Measurements from ENCODE around the gene ZNF484.
"Not testable (repeated sequence)": the region's sequence is repeated elsewhere in the genome, so short reads cannot be mapped to it uniquely, and the experiment has no call there.

The ZNF484 gene

DNA sequence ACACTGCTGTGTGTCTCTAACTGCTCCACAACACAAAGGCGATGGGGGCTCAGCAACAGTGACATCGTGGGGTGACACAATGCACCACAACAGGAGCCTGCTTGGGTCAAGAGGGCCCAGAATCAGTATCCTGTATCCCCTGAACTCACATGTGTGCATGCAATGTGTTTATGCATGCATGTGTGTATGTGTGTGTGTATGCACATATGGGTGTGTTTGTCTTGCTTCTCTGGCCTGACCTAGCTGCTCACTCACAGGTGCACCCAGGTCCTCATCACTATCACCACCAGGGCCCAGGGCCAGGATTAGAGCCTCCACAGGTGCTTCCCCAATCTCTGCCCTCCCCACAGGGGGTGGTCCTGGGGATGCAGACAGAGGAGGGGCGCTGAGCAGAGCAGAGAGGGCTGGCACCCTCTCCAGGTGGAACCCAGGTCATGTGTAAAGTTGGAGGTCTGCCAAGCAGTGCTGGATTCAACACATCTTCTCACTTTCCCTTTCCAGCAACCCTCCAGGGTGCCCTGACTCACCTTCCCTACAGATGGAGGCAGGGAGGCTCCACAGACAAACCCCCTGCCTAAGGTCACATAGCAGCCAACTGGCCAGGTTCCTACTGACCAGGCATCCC lies 18.1 kb upstream of the ZNF484 start:
- in situ Hi-C loops (cut with HindIII; ENCODE audit: low sequenced_read_pairs): no loop called here
- H3K4me3 ChIP-seq (ENCODE audit: low read depth, low read length): no peak overlapping the region
- TF ChIP-seq, protein P1, sequence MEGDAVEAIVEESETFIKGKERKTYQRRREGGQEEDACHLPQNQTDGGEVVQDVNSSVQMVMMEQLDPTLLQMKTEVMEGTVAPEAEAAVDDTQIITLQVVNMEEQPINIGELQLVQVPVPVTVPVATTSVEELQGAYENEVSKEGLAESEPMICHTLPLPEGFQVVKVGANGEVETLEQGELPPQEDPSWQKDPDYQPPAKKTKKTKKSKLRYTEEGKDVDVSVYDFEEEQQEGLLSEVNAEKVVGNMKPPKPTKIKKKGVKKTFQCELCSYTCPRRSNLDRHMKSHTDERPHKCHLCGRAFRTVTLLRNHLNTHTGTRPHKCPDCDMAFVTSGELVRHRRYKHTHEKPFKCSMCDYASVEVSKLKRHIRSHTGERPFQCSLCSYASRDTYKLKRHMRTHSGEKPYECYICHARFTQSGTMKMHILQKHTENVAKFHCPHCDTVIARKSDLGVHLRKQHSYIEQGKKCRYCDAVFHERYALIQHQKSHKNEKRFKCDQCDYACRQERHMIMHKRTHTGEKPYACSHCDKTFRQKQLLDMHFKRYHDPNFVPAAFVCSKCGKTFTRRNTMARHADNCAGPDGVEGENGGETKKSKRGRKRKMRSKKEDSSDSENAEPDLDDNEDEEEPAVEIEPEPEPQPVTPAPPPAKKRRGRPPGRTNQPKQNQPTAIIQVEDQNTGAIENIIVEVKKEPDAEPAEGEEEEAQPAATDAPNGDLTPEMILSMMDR (IDR thresholded peaks at IDR 0.05; ENCODE audit: low read depth, low read length): no peak
- DNase-seq (ENCODE audit: low read depth, low spot score): no peak

GRCh38 chr9:92894711-92895362 lies 17.0 kb upstream of the ZNF484 start:
- TF ChIP-seq, protein P1 (IDR thresholded peaks at IDR 0.05; ENCODE audit: low read depth, low read length): no peak
- no peak overlapping the region for H3K4me3 ChIP-seq (ENCODE audit: low read depth, low read length)
- no peak for DNase-seq (ENCODE audit: low read depth, low spot score)
- in situ Hi-C loops (cut with HindIII; ENCODE audit: low sequenced_read_pairs): no loop called here

DNA sequence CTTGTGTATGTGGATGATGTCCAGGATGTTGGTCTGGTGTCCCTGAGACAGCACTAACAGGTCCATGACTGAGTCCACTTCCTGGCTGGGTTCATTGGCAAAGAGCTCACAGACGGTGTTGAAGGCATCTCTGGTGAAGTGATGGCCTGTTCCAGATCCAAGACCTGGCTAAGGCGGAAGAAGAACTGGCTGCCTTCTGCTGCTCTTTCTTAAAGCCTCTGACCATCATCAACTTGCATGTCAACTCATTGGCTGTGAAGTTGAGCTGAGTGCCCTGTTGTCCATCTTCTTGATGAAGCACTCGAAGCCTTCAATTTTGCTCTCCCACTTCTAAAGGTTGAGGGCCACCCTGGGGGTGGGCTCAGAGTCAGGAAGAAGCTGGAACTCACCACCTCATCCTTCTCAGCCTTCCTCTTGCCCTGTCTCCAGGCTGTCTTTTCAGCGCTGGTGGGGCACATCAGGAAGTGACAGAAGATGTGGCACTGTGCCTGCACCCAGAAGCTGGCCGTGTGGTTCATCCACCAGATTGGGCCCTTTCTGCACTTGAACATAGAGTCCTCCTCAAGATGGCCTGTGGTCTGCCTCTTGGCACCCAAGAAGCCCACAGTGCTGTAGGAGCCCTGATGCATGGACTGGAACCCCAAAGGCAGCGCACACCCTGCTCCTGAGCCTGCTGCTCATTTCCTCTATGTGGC lies 16.2 kb upstream of the ZNF484 start:
- H3K4me3 ChIP-seq (ENCODE audit: low read depth, low read length); in situ Hi-C loops (cut with HindIII; ENCODE audit: low sequenced_read_pairs); DNase-seq (ENCODE audit: low read depth, low spot score): not testable (repeated sequence)

GRCh38 chr9:92892276-92892675 lies 14.4 kb upstream of the ZNF484 start:
- in situ Hi-C loops (cut with HindIII; ENCODE audit: low sequenced_read_pairs); DNase-seq (ENCODE audit: low read depth, low spot score); H3K4me3 ChIP-seq (ENCODE audit: low read depth, low read length): not testable (repeated sequence)

GRCh38 chr9:92890761-92891160 lies 12.9 kb upstream of the ZNF484 start:
- in situ Hi-C loops (cut with HindIII; ENCODE audit: low sequenced_read_pairs): no loop called here
- H3K4me3 ChIP-seq (ENCODE audit: low read depth, low read length): no peak overlapping the region
- DNase-seq (ENCODE audit: low read depth, low spot score): no peak
- TF ChIP-seq, protein P1 (IDR thresholded peaks at IDR 0.05; ENCODE audit: low read depth, low read length): no peak

GRCh38 chr9:92887880-92888338 lies 10.1 kb upstream of the ZNF484 start:
- in situ Hi-C loops (cut with HindIII; ENCODE audit: low sequenced_read_pairs): no loop called here
- TF ChIP-seq, protein P1 (IDR thresholded peaks at IDR 0.05; ENCODE audit: low read depth, low read length): no peak
- no peak overlapping the region for H3K4me3 ChIP-seq (ENCODE audit: low read depth, low read length)
- DNase-seq (ENCODE audit: low read depth, low spot score): no peak

- H3K4me3 ChIP-seq (ENCODE audit: low read depth, low read length); in situ Hi-C loops (cut with HindIII; ENCODE audit: low sequenced_read_pairs); DNase-seq (ENCODE audit: low read depth, low spot score): not testable (repeated sequence)
Measured at GRCh38 chr9:92886846-92887610, 9.2 kb upstream of the ZNF484 start.

- DNase-seq (ENCODE audit: low read depth, low spot score); in situ Hi-C loops (cut with HindIII; ENCODE audit: low sequenced_read_pairs); H3K4me3 ChIP-seq (ENCODE audit: low read depth, low read length): not testable (repeated sequence)
Measured at GRCh38 chr9:92883666-92884405, 6.0 kb upstream of the ZNF484 start.

Measured in astrocyte of the spinal cord (primary cell).